NCI-H1930 (cell line): ENCODE measurements around the gene P4HA3.
A peak's percentile ranks its signal among the peaks of the same experiment; 100 is the strongest.
"Not testable (repeated sequence)": the region's sequence is repeated elsewhere in the genome, so short reads cannot be mapped to it uniquely, and the experiment has no call there.

ENCODE experiments used
- DNase-seq, 2 experiments: peaks; one replicate each; lab custom pipeline; 2025; lab: John Stamatoyannopoulos, UW

P4HA3 gene

GRCh38 chr11:74311352-74311926 is at the start of gene P4HA3:
Gene P4HA3, minus strand, starts transcription at chr11:74311640. Its CDS starts 29 bp downstream, at chr11:74311611.
- peak; percentile 22 to 52 for DNase-seq

- no peak for DNase-seq
Measured at GRCh38 chr11:74357449-74357848, 46.0 kb upstream of the P4HA3 start.

GRCh38 chr11:74355626-74356025 is 44.2 kb upstream of the P4HA3 start:
- DNase-seq, result no peak

GRCh38 chr11:74354036-74354435 is 42.6 kb upstream of the P4HA3 start:
- DNase-seq, result no peak

GRCh38 chr11:74347381-74347780 is 35.9 kb upstream of the P4HA3 start:
- DNase-seq, result no peak

- DNase-seq, result no peak
Measured at GRCh38 chr11:74345420-74345819, 34.0 kb upstream of the P4HA3 start.

GRCh38 chr11:74341921-74342320 is 30.5 kb upstream of the P4HA3 start:
- DNase-seq, result no peak

GRCh38 chr11:74339619-74340018 is 28.2 kb upstream of the P4HA3 start:
- no peak for DNase-seq

GRCh38 chr11:74338963-74339362 is 27.5 kb upstream of the P4HA3 start:
- DNase-seq, result no peak

GRCh38 chr11:74333193-74333592 is 21.8 kb upstream of the P4HA3 start:
- no peak for DNase-seq

GRCh38 chr11:74332291-74332690 is 20.9 kb upstream of the P4HA3 start:
- DNase-seq, result no peak

- not testable (repeated sequence) for DNase-seq
Measured at GRCh38 chr11:74331000-74331399, 19.6 kb upstream of the P4HA3 start.

GRCh38 chr11:74330075-74330858 is 18.8 kb upstream of the P4HA3 start:
- DNase-seq, result no peak

GRCh38 chr11:74327076-74327475 is 15.6 kb upstream of the P4HA3 start:
- no peak for DNase-seq

- no peak for DNase-seq
Measured at GRCh38 chr11:74326665-74327064, 15.2 kb upstream of the P4HA3 start.

GRCh38 chr11:74325649-74326645 is 14.5 kb upstream of the P4HA3 start:
- no peak for DNase-seq

GRCh38 chr11:74322667-74323066 is 11.2 kb upstream of the P4HA3 start:
- no peak for DNase-seq

GRCh38 chr11:74321487-74322188 is 10.2 kb upstream of the P4HA3 start:
- peak; percentile 13 to 30 for DNase-seq

GRCh38 chr11:74320538-74320937 is 9.1 kb upstream of the P4HA3 start:
- no peak for DNase-seq

- DNase-seq, result no peak
Measured at GRCh38 chr11:74319139-74319816, 7.8 kb upstream of the P4HA3 start.

- no peak for DNase-seq
Measured at GRCh38 chr11:74318241-74318932, 6.9 kb upstream of the P4HA3 start.
